ENCODE data around the gene TNFRSF11A. TPM values are rescaled to one million over a fixed set of nuclear protein-coding genes. Genes with fewer than 3 reads are reported as not detected.

Gene TNFRSF11A
- polyA plus RNA-seq, 1 donor from 2014 or later = not detected

DNA sequence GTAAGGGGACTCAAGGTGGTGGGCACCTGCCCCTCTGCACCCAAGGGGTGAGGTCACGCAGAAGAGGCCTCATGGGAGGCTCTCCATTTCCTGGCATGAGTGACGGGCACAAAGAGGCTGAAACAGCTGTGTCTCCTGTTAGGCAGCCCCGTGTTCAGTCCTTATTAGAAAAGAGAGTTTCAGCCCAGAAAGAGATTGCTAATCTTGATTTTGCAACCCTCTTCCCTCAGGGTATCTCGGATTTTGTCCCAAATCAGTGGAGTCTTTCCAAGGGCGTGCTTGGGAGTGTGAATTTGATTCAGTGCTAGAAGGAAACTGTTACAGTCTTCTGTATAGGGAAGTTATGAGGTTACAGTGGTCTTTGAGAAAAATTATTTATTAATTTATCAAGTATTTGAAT, 10.4 kb downstream of the TNFRSF11A start:
- Histone ChIP-seq H3K36me3 (ENCODE audit: insufficient read depth, low read length) (no peaks in the 10 kb centered on the region), H3K9ac (ENCODE audit: low read length) (no peak overlapping the region), H3K9me3 (ENCODE audit: low read length) (no peaks in the 10 kb centered on the region), H3K4me2 (ENCODE audit: low read length) (no peak overlapping the region), H3K9me2 (ENCODE audit: insufficient read depth, low read length) (no peaks in the 10 kb centered on the region), H2AFZ (ENCODE audit: low read depth, low read length) (no peak overlapping the region), H3K27me3 (ENCODE audit: insufficient read depth, low read depth, low read length) (no peaks in the 10 kb centered on the region), H3K79me2 (replicated peaks; ENCODE audit: insufficient read depth, low read length) (no peaks in the 10 kb centered on the region), H4K20me1 (ENCODE audit: insufficient read depth) (no peaks in the 10 kb centered on the region), H3K4me3 (ENCODE audit: low read length) (no peak overlapping the region), H3K27ac (ENCODE audit: low read length) (no peak overlapping the region), H3F3A (ENCODE audit: insufficient read depth, low read length, poor library complexity, severe bottlenecking) (no peaks in the 10 kb centered on the region)
- no peak for TF ChIP-seq POLR2AphosphoS5 (IDR thresholded peaks at IDR 0.05)

DNA sequence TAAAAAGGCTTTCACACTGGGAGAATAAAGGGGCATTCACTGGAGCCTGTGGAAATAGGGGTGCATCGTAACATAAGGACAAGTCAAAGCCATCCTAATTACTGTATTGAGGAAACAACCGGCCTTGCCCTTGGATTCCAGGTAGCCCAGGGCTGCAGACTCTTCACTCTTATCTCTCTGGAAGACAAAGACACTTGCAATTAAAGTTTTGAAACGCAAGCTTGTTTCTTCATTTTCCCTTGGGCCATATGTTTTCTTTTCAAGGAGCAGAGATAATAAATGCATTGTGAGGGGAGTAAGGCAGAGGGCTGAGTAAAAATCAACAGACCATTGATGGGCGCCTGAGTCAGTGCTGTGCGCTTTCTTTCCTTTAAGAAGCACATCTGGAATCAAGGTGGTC, 11.5 kb downstream of the TNFRSF11A start:
- no peaks in the 10 kb centered on the region for H3K9me3 ChIP-seq (ENCODE audit: low read length)
- H3K4me3 ChIP-seq (ENCODE audit: low read length) = no peak overlapping the region
- H3K27me3 ChIP-seq (ENCODE audit: insufficient read depth, low read depth, low read length) = no peaks in the 10 kb centered on the region
- H3K79me2 ChIP-seq (replicated peaks; ENCODE audit: insufficient read depth, low read length) = no peaks in the 10 kb centered on the region
- no peak for TF ChIP-seq EP300 (conservative IDR thresholded peaks at IDR 0.05; ENCODE audit: poor library complexity, severe bottlenecking)
- TF ChIP-seq, protein P1, sequence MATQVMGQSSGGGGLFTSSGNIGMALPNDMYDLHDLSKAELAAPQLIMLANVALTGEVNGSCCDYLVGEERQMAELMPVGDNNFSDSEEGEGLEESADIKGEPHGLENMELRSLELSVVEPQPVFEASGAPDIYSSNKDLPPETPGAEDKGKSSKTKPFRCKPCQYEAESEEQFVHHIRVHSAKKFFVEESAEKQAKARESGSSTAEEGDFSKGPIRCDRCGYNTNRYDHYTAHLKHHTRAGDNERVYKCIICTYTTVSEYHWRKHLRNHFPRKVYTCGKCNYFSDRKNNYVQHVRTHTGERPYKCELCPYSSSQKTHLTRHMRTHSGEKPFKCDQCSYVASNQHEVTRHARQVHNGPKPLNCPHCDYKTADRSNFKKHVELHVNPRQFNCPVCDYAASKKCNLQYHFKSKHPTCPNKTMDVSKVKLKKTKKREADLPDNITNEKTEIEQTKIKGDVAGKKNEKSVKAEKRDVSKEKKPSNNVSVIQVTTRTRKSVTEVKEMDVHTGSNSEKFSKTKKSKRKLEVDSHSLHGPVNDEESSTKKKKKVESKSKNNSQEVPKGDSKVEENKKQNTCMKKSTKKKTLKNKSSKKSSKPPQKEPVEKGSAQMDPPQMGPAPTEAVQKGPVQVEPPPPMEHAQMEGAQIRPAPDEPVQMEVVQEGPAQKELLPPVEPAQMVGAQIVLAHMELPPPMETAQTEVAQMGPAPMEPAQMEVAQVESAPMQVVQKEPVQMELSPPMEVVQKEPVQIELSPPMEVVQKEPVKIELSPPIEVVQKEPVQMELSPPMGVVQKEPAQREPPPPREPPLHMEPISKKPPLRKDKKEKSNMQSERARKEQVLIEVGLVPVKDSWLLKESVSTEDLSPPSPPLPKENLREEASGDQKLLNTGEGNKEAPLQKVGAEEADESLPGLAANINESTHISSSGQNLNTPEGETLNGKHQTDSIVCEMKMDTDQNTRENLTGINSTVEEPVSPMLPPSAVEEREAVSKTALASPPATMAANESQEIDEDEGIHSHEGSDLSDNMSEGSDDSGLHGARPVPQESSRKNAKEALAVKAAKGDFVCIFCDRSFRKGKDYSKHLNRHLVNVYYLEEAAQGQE (IDR thresholded peaks at IDR 0.05; ENCODE audit: borderline replicate concordance) = no peak
- TF ChIP-seq EZH2 (IDR thresholded peaks at IDR 0.05; ENCODE audit: borderline replicate concordance, insufficient read depth, low read length, poor library complexity, severe bottlenecking) = no peak
- TF ChIP-seq POLR2AphosphoS5 (IDR thresholded peaks at IDR 0.05) = no peak
- no peak for TF ChIP-seq SMC3 (conservative IDR thresholded peaks at IDR 0.05; ENCODE audit: poor library complexity)
- TF ChIP-seq RAD21 (conservative IDR thresholded peaks at IDR 0.05) = no peak
- TF ChIP-seq MXI1 (conservative IDR thresholded peaks at IDR 0.05; ENCODE audit: poor library complexity, severe bottlenecking) = no peak
- no peak for TF ChIP-seq TAF1 (IDR thresholded peaks at IDR 0.05; ENCODE audit: low read depth)
- no peak for TF ChIP-seq CTCF (IDR thresholded peaks at IDR 0.05; ENCODE audit: poor library complexity, severe bottlenecking)
- H3K27ac ChIP-seq (ENCODE audit: low read length) = no peak overlapping the region
- H3K9me2 ChIP-seq (ENCODE audit: insufficient read depth, low read length) = no peaks in the 10 kb centered on the region
- no peak overlapping the region for H3K4me2 ChIP-seq (ENCODE audit: low read length)
- H3K36me3 ChIP-seq (ENCODE audit: insufficient read depth, low read length) = no peaks in the 10 kb centered on the region
- no peak overlapping the region for H3K9ac ChIP-seq (ENCODE audit: low read length)
- H3F3A ChIP-seq (ENCODE audit: insufficient read depth, low read length, poor library complexity, severe bottlenecking) = no peaks in the 10 kb centered on the region
- H4K20me1 ChIP-seq (ENCODE audit: insufficient read depth) = no peaks in the 10 kb centered on the region
- H2AFZ ChIP-seq (ENCODE audit: low read depth, low read length) = no peak overlapping the region

DNA sequence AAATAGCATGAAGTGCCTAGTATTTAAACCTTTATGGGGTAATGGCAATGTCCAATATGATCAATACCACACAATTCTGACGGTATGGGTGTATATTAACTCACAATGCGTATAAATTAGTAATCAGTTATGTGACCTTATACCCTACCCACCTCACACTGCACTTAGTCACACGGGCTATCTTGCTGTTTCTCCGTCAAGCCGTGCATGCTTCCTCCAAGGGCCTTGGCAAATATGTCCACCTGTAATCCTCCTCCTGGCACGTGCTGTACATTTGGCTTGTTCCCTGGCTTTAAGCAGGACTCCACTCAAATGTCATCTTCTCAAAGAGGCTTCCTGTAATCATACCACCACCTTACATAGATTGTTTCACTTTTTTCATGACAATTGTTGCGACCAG, 12.2 kb downstream of the TNFRSF11A start:
- Histone ChIP-seq H3K9me2 (ENCODE audit: insufficient read depth, low read length) (no peaks in the 10 kb centered on the region), H3K27me3 (ENCODE audit: insufficient read depth, low read depth, low read length) (no peaks in the 10 kb centered on the region), H4K20me1 (ENCODE audit: insufficient read depth) (no peaks in the 10 kb centered on the region), H3K27ac (ENCODE audit: low read length) (no peak overlapping the region), H3F3A (ENCODE audit: insufficient read depth, low read length, poor library complexity, severe bottlenecking) (no peaks in the 10 kb centered on the region), H3K9me3 (ENCODE audit: low read length) (no peaks in the 10 kb centered on the region), H3K36me3 (ENCODE audit: insufficient read depth, low read length) (no peaks in the 10 kb centered on the region), H3K79me2 (replicated peaks; ENCODE audit: insufficient read depth, low read length) (no peaks in the 10 kb centered on the region), H3K4me2 (ENCODE audit: low read length) (no peak overlapping the region), H3K9ac (ENCODE audit: low read length) (no peak overlapping the region), H3K4me3 (ENCODE audit: low read length) (no peak overlapping the region), H2AFZ (ENCODE audit: low read depth, low read length) (no peak overlapping the region)
- no peak for TF ChIP-seq EP300 (conservative IDR thresholded peaks at IDR 0.05; ENCODE audit: poor library complexity, severe bottlenecking)

Data from neural cell (in vitro differentiated cells).